Endothelial cell (in vitro differentiated cells): ENCODE measurements around the gene SPI1. TPM values are rescaled to one million over a fixed set of nuclear protein-coding genes. Genes with fewer than 3 reads are reported as not detected.

Experiments used
- DNase-seq: peaks from one replicate; pipeline ENCODE4 v3.0.0; 2021; ENCODE audit warnings: low spot score
- H3K27ac Mint-ChIP-seq: one replicate; pipeline ENCODE4 v1.8.0; 2021; ENCODE audit warnings: mixed read lengths, inconsistent platforms; ENCODE audit not compliant: unreplicated experiment
- H3K27me3 Mint-ChIP-seq: one replicate; pipeline ENCODE4 v1.8.0; 2021; ENCODE audit warnings: mild to moderate bottlenecking, moderate library complexity, mixed read lengths, inconsistent platforms; ENCODE audit not compliant: unreplicated experiment
- H3K36me3 Mint-ChIP-seq: one replicate; pipeline ENCODE4 v1.8.0; 2021; ENCODE audit warnings: mild to moderate bottlenecking, low read depth, mixed read lengths, inconsistent platforms; ENCODE audit not compliant: unreplicated experiment
- H3K4me1 Mint-ChIP-seq: one replicate; pipeline ENCODE4 v1.8.0; 2021; ENCODE audit warnings: mild to moderate bottlenecking, mixed read lengths, inconsistent platforms; ENCODE audit not compliant: unreplicated experiment
- H3K4me3 Mint-ChIP-seq: one replicate; pipeline ENCODE4 v1.8.0; 2021; ENCODE audit warnings: mild to moderate bottlenecking, mixed read lengths, inconsistent platforms; ENCODE audit not compliant: unreplicated experiment
- H3K9me3 Mint-ChIP-seq: one replicate; pipeline ENCODE4 v1.8.0; 2021; ENCODE audit warnings: mixed read lengths, inconsistent platforms; ENCODE audit not compliant: unreplicated experiment
- total RNA-seq: library from RNA; stranded (reverse); fragmentation: NEBNext Ultra II Directional; extraction: Animal tissue kit (Norgen Biotek cat#: 25700); gene quantifications from one replicate; pipeline ENCODE4 v1.2.1, GENCODE V29; 2021; ENCODE audit not compliant: unreplicated experiment
- TF ChIP-seq, protein P1 (sequence below): fragments of 200-600 bp; sonication (generic); IDR thresholded peaks from one replicate; pipeline ENCODE4 v1.5.0; 2021; ENCODE audit warnings: antibody characterized with exemption; ENCODE audit not compliant: unreplicated experiment

Gene SPI1
- total RNA-seq, 1 donor from 2014 or later = not detected

DNA sequence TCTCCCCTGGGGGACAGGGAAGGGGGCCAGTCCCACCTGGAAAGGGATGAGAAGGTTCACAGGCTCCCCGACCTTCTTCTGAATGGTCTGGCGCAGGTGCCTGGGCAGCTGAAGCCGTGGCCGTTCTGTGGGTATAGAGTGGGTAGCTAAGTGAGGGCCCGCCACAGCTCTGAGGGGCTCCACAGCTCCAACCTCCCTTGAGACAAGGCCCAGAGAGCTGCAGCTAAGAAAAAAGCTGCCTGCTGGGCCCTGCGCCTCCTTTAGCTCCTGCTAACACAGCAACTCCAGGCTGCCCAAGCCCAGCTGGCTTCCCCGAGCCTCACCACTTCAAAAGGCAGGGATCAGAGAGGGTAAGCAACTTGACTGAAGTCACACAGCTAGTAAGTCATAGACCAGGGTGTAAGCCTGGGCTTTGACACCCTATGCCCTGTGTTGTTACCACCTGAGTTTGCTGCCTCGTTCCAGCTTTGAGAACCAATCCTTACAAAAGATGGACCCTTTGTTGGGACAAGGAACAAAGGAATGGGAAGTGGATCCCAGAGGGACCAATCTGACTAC is 44.4 kb downstream of the SPI1 start:
- H3K4me3 Mint-ChIP-seq = no peak overlapping the region
- H3K9me3 Mint-ChIP-seq = no peaks in the 10 kb centered on the region
- peaks cover 3% of the 10 kb centered on the region for H3K36me3 Mint-ChIP-seq
- DNase-seq = no peak
- TF ChIP-seq, protein P1, sequence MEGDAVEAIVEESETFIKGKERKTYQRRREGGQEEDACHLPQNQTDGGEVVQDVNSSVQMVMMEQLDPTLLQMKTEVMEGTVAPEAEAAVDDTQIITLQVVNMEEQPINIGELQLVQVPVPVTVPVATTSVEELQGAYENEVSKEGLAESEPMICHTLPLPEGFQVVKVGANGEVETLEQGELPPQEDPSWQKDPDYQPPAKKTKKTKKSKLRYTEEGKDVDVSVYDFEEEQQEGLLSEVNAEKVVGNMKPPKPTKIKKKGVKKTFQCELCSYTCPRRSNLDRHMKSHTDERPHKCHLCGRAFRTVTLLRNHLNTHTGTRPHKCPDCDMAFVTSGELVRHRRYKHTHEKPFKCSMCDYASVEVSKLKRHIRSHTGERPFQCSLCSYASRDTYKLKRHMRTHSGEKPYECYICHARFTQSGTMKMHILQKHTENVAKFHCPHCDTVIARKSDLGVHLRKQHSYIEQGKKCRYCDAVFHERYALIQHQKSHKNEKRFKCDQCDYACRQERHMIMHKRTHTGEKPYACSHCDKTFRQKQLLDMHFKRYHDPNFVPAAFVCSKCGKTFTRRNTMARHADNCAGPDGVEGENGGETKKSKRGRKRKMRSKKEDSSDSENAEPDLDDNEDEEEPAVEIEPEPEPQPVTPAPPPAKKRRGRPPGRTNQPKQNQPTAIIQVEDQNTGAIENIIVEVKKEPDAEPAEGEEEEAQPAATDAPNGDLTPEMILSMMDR = no peak
- no peak overlapping the region for H3K27ac Mint-ChIP-seq
- H3K4me1 Mint-ChIP-seq = peaks cover 8% of the 10 kb centered on the region
- H3K27me3 Mint-ChIP-seq = peaks cover 9% of the 10 kb centered on the region

DNA sequence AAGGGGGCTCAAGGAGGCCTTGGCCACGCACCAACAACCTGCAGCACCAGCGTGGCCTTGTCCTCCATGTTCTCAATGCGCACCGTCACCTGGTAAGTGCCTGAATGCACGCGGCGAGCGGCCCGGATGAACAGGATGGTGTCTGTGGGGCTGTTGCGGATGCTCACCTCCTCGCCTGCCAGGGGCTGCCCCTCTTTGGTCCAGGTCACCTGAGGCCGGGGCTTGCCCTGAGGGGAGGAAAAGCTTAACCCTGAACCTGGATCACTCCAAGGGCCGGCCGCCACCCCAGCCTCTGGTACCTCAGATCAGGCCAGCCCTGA is 44.9 kb downstream of the SPI1 start:
- TF ChIP-seq, protein P1 = no peak
- H3K9me3 Mint-ChIP-seq = no peaks in the 10 kb centered on the region
- no peak overlapping the region for H3K27ac Mint-ChIP-seq
- peaks cover 13% of the 10 kb centered on the region for H3K4me1 Mint-ChIP-seq
- DNase-seq = no peak
- no peak overlapping the region for H3K4me3 Mint-ChIP-seq
- H3K36me3 Mint-ChIP-seq = peaks cover 8% of the 10 kb centered on the region
- H3K27me3 Mint-ChIP-seq = peaks cover 6% of the 10 kb centered on the region

DNA sequence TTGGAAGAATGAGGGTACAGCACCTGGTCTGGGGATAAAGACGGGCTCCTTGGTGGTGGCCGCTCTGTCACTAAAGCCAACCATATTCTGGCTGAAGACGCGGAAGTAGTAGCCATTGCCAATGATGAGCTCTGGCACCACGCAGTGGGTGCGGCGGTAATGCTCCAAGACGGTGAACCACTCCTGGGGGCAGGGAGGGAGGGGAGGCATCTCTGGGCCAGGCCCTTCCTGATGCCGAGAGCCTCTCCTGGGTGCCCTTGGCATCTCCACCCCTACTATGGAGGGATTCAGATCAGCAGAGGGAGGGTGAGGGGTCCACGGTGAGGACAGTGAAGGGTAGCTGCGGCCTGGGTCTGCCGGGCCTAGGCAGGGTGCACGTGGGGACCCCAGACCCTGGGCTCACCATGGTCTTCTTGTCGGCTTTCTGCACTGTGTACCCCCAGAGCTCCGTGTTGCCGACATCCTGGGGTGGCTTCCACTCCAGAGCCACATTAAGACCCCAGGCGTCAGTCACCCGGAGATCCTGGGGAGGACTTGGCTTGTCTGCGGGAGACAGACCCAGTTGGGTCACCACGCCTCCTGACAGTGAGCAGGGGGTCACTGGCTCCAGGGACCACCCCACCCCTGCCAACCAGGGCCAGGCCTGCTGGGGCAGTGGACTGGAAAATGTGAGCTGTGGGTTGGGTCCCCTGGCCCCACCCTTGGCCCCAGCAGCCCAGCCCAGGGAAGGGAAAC is 45.4 kb downstream of the SPI1 start:
- Mint-ChIP-seq H3K36me3 (peaks cover 11% of the 10 kb centered on the region), H3K27ac (no peak overlapping the region), H3K27me3 (peaks cover 4% of the 10 kb centered on the region), H3K4me1 (peaks cover 13% of the 10 kb centered on the region), H3K4me3 (no peak overlapping the region), H3K9me3 (no peaks in the 10 kb centered on the region)
- DNase-seq = no peak
- TF ChIP-seq, protein P1 = no peak

DNA sequence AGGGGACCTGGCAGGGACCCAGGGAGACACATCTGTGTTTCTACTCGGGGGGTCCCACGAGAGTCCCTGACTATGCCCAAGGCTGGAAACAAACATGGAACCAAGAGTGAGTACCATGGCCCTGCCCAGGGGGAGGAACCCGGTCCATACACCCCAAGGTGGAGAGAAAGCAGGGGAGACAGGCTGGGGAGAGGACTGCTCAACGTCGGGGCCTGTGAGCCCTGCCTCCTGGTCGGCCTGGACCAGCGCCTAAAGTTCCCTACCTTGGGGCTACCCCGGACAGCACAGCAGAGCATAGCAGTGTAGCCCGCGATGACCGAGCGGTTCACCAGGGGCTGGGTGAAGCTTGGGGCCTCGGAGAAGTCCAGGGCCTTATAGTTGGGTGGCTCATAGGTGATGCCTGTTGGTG is 46.0 kb downstream of the SPI1 start:
- DNase-seq = no peak
- H3K4me3 Mint-ChIP-seq = no peak overlapping the region
- H3K9me3 Mint-ChIP-seq = no peaks in the 10 kb centered on the region
- H3K4me1 Mint-ChIP-seq = peaks cover 13% of the 10 kb centered on the region
- H3K27me3 Mint-ChIP-seq = peaks cover 2% of the 10 kb centered on the region
- H3K27ac Mint-ChIP-seq = peak overlapping the region; percentile 59
- H3K36me3 Mint-ChIP-seq = peaks cover 13% of the 10 kb centered on the region
- TF ChIP-seq, protein P1 = no peak

DNA sequence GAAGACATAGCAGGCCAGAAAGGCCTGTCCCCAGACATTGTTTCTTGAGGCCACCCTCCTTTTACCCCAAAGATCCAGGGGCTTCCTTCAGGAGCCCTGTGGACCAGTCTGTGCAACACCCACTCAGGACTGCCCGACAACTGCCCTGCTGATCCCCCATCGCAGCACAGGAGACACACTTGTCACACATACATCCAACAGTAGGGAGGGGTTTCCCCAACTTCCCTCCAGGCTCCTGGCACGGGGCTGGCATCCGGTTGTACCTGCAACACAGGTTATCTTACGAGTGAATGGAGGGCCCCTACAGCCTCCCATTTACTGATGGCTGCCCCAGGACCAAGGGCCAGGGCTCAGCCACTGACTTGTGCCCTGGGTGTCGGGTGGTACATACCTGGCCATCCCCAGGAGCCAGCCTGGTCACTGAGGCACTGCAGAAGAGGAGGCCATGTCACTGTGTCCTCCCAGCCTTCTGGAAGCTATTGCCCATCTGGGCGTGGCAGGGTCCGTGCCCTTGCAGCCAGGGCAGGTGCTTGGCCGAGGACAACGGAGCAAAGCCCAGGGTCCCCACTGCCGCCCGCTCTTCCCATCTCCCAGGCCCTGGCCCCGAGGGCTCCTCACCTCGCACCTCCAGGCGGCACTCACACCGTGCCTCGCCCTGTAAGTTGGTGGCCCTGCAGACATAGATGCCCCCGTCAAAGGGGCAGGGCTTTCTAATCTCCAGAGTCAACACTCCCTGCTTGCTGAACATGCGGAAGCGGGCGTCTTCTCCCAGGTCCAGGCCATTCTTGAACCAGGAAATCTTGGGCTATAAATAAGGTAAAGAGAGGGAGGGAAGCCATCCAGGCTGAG is 46.7 kb downstream of the SPI1 start:
- Mint-ChIP-seq H3K4me1 (peaks cover 13% of the 10 kb centered on the region), H3K27ac (peak overlapping the region; percentile 59), H3K27me3 (no peaks in the 10 kb centered on the region), H3K36me3 (peaks cover 15% of the 10 kb centered on the region), H3K9me3 (no peaks in the 10 kb centered on the region), H3K4me3 (no peak overlapping the region)
- TF ChIP-seq, protein P1 = no peak
- no peak for DNase-seq
